ENCODE measurements around the gene SLC5A7. TPM values are rescaled to one million over a fixed set of nuclear protein-coding genes. Genes with fewer than 3 reads are reported as not detected.

The SLC5A7 gene
- total RNA-seq, 1 donor from 2014 or later, result not detected

Other genes starting within 250 kb of the SLC5A7 start
- gene RGPD4, start 159.6 kb upstream of the SLC5A7 start, total RNA-seq, result not detected

All from esophagus mucosa (tissue), 1 donor.